A549 (cell line): Measurements from ENCODE around the gene CCL17. TPM values are rescaled to one million over a fixed set of nuclear protein-coding genes. Genes with fewer than 3 reads are reported as not detected.
A peak's percentile ranks its signal among the peaks of the same experiment; 100 is the strongest.

Source experiments
- ATAC-seq, 2 experiments: fragments of 200-7000 bp in 1 of 2; fragments of >200 bp in 1 of 2; cut with Nextera tagmentation in 1 of 2; cut with Tn5 transposase in 1 of 2; 3 replicates each; pipeline versions ENCODE4 v1.8.0 to v1.9.1; 2018 to 2020; ENCODE audit warnings: mild to moderate bottlenecking in 1 of 2, moderate library complexity in 1 of 2
- CTCF ChIA-PET: fragments of 300-600 bp; sonication (Branson Sonifier 250); formaldehyde crosslinking; extraction: SDS; loops from one replicate; lab custom pipeline; 2021; ENCODE audit warnings: antibody characterized with exemption, inconsistent platforms; lab: Yijun Ruan, JAX
- POLR2A ChIA-PET: fragments of 350-600 bp; formaldehyde crosslinking; extraction: SDS; loops from one replicate; lab custom pipeline; 2021; ENCODE audit warnings: antibody characterized with exemption, inconsistent platforms; lab: Yijun Ruan, JAX
- DNase-seq, 2 experiments: peaks; one replicate each; pipeline versions ENCODE4 v3.0.0 to v3.0.0-alpha.2; 2011 to 2016; ENCODE audit warnings: low read depth in 1 of 2, low spot score in 1 of 2
- FAIRE-seq: peaks from 2 replicates; lab custom pipeline; 2011; peaks lifted over from hg19 to GRCh38; lab: Jason Lieb, UNC
- H3K27ac ChIP-seq, 2 experiments: fragments of >200 bp; sonication (Bioruptor Twin); formaldehyde crosslinking; 3 replicates each; pipeline ENCODE4 v1.5.1; 2016 to 2017
- H3K4me1 ChIP-seq: fragments of >200 bp; sonication (Bioruptor Twin); formaldehyde crosslinking; 3 replicates; pipeline ENCODE4 v1.6.1; 2016
- H3K4me2 ChIP-seq: fragments of >200 bp; sonication (Bioruptor Twin); formaldehyde crosslinking; 3 replicates; pipeline ENCODE4 v1.6.1; 2016
- H3K4me3 ChIP-seq: fragments of >200 bp; sonication (Bioruptor Twin); formaldehyde crosslinking; 3 replicates; pipeline ENCODE4 v1.5.1; 2016
- H3K9me3 ChIP-seq: fragments of >200 bp; sonication (Bioruptor Twin); formaldehyde crosslinking; 3 replicates; pipeline ENCODE4 v1.6.1; 2016
- CEBPB ChIP-seq, 2 experiments: fragments of >200 bp in 1 of 2; sonication (Bioruptor Twin) in 1 of 2; formaldehyde crosslinking in 1 of 2; IDR thresholded peaks; 2 replicates each; pipeline ENCODE4 v1.6.1; 2012 to 2016
- CHD4 ChIP-seq: fragments of 200-600 bp; sonication (generic); IDR thresholded peaks from 2 replicates; pipeline ENCODE4 v1.6.1; 2016; ENCODE audit warnings: antibody characterized with exemption, mild to moderate bottlenecking, borderline replicate concordance
- CTCF ChIP-seq: fragments of >200 bp; sonication (Bioruptor Twin); formaldehyde crosslinking; IDR thresholded peaks from 3 replicates; pipeline ENCODE4 v1.5.1; 2016
- EHF ChIP-seq: fragments of 250-450 bp; sonication (Bioruptor Pico); IDR thresholded peaks from 2 replicates; pipeline ENCODE4 v1.5.0; 2020; ENCODE audit warnings: mild to moderate bottlenecking
- EHMT2 ChIP-seq: fragments of 200-600 bp; sonication (generic); IDR thresholded peaks from 2 replicates; pipeline ENCODE4 v1.6.1; 2016; ENCODE audit warnings: antibody characterized with exemption, low read depth, mild to moderate bottlenecking, moderate library complexity
- ELK1 ChIP-seq: fragments of 150-350 bp; IDR thresholded peaks from 2 replicates; pipeline ENCODE4 v1.6.1; 2014; ENCODE audit warnings: low read depth, mild to moderate bottlenecking, low read length
- EP300 ChIP-seq, 2 experiments: fragments of >200 bp; sonication (Bioruptor Twin); formaldehyde crosslinking; IDR thresholded peaks; 2 replicates in 1 of 2; 3 replicates in 1 of 2; pipeline ENCODE4 v1.6.1; 2016 to 2017
- JUNB ChIP-seq: fragments of >200 bp; sonication (Bioruptor Twin); formaldehyde crosslinking; IDR thresholded peaks from 2 replicates; pipeline ENCODE4 v1.6.1; 2016
- KDM1A ChIP-seq: fragments of 200-600 bp; sonication (generic); IDR thresholded peaks from 2 replicates; pipeline ENCODE4 v1.6.1; 2016; ENCODE audit warnings: low read depth, mild to moderate bottlenecking
- KDM5A ChIP-seq: fragments of 200-600 bp; sonication (generic); IDR thresholded peaks from 2 replicates; pipeline ENCODE4 v1.6.1; 2016; ENCODE audit warnings: antibody characterized with exemption, mild to moderate bottlenecking
- MAX ChIP-seq: IDR thresholded peaks from 2 replicates; pipeline ENCODE4 v1.6.1; 2012
- NFE2L2 ChIP-seq: fragments of 150-350 bp; conservative IDR thresholded peaks from 2 replicates; pipeline ENCODE4 v1.6.1; 2014; ENCODE audit warnings: low read length
- PHF8 ChIP-seq: fragments of 200-600 bp; sonication (generic); IDR thresholded peaks from 2 replicates; pipeline ENCODE4 v1.6.1; 2016; ENCODE audit warnings: low read depth, mild to moderate bottlenecking, antibody characterized with exemption, moderate library complexity, borderline replicate concordance
- RAD21 ChIP-seq, 2 experiments: fragments of >200 bp in 1 of 2; sonication (Bioruptor Twin) in 1 of 2; formaldehyde crosslinking in 1 of 2; IDR thresholded peaks in 1 of 2; conservative IDR thresholded peaks in 1 of 2; 2 replicates in 1 of 2; 3 replicates in 1 of 2; pipeline ENCODE4 v1.6.1; 2012 to 2018; ENCODE audit warnings: inconsistent platforms in 1 of 2
- RARB ChIP-seq: fragments of 250-450 bp; sonication (Bioruptor Pico); IDR thresholded peaks from 2 replicates; pipeline ENCODE4 v1.8.0; 2021; ENCODE audit warnings: mild to moderate bottlenecking, moderate library complexity
- RCOR1 ChIP-seq: fragments of 150-350 bp; IDR thresholded peaks from 2 replicates; pipeline ENCODE4 v1.6.1; 2014; ENCODE audit warnings: antibody characterized with exemption, low read length, low read depth
- RFX5 ChIP-seq: fragments of 450-650 bp; IDR thresholded peaks from 2 replicates; pipeline ENCODE4 v1.7.1; 2014; ENCODE audit warnings: antibody characterized with exemption, mild to moderate bottlenecking, moderate library complexity
- TFCP2L1 ChIP-seq: fragments of 250-450 bp; sonication (Bioruptor Pico); IDR thresholded peaks from 2 replicates; pipeline ENCODE4 v1.5.0; 2021; ENCODE audit warnings: mild to moderate bottlenecking
- ZC3H11A ChIP-seq: fragments of 450-650 bp; IDR thresholded peaks from 2 replicates; pipeline ENCODE4 v1.6.1; 2014; ENCODE audit warnings: antibody characterized with exemption, mild to moderate bottlenecking
- WGBS: methylation state at CpG from one replicate; pipeline ENCODE4 v1.1.6; 2017; ENCODE audit errors: missing lambda C conversion rate; 5-methylcytosine and 5-hydroxymethylcytosine counted together
- polyA minus RNA-seq: library from RNA; depleted of rRNA, polyadenylated mRNA; stranded (reverse); fragments of >200 nt; gene quantifications from 2 replicates; pipeline ENCODE4 v1.2.3, GENCODE V29; 2011; rRNA and poly(A)+ RNA removed
- polyA plus RNA-seq, 4 experiments: library from polyadenylated mRNA; depleted of rRNA in 3 of 4; stranded (reverse); fragments of >200 nt; fragmentation: RNase III in 1 of 4; extraction: RNeasy Plus Mini Kit Qiagen cat#74134 plus additional on column Dnase treatment in 1 of 4; gene quantifications; 2 replicates in 3 of 4; 3 replicates in 1 of 4; pipeline ENCODE4 v1.2.3, GENCODE V29; 2011 to 2017
- TF ChIP-seq, protein P1 (sequence below): fragments of >200 bp; sonication (Bioruptor Twin); formaldehyde crosslinking; IDR thresholded peaks from 3 replicates; pipeline ENCODE4 v1.6.1; 2016
- TF ChIP-seq, protein P2 (sequence below): IDR thresholded peaks from 2 replicates; pipeline ENCODE4 v1.6.1; 2012; ENCODE audit warnings: low read depth, borderline replicate concordance

CCL17 gene
- not detected in 2 replicates for polyA plus RNA-seq (2011; rRNA removed)
- polyA plus RNA-seq (2012; cell fraction: cytosol; rRNA removed) = not detected in 2 replicates
- polyA plus RNA-seq (2012; cell fraction: nucleus; rRNA removed) = not detected in 2 replicates
- not detected in 3 replicates for polyA plus RNA-seq (2017; fragmentation: RNase III; extraction: RNeasy Plus Mini Kit Qiagen cat#74134 plus additional on column Dnase treatment)
- polyA minus RNA-seq = not detected in 2 replicates

DNA sequence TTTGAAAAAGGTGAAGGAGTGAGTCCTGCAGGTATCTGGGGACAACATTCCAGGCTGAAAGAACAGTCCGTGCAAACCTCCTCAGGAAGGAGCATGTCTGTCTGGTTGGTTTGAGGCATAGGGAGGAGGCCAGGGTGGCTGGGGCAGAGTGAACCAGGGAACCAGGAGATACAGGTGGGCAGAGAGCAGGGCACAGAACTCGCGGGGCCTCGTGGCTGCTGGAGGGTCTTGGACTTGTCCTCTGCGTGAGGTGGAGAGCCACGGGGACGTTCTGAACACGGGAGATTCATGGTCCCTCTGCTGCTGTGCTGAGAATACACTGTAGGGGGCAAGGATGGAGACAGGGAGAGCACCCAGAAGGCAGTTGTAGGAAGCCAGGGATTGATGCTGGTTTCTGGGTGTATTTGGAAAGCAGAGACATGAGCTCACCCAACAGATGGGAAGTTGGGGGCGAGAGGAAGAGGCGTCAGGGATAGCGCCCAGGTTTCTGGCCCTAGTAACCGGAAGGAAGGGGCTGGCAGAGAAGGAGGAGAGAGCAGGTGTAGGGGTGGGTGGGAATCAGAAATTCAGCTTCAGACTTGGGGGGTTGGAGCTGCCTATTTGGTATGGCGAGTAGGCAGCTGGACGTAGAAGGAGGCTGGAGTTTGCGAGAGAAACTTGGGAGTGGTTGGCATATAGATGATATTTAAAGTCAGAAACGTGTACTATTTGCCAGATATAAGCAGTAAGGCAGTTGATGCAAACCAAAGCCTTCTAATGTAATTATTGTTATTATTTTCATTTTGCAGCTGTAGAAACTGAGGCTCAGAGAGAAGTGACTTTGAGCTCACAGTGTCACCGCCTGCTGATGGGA is at the start of gene CCL17:
Gene CCL17, plus strand, starts transcription at position 803 of the 853 bp plus-strand sequence. CDS start 9,166 bp downstream, outside the sequence.
- Histone ChIP-seq H3K4me1 (no peaks in the 10 kb centered on the region), H3K27ac (no peak within 1 kb of the TSS), H3K4me2 (no peak within 1 kb of the TSS), H3K9me3 (no peaks in the 10 kb centered on the region), H3K4me3 (no peak within 1 kb of the TSS)
- DNase-seq (no peak), ATAC-seq (peak; percentile 47 to 53; a peak in 3 of 6 replicates), FAIRE-seq (no peak)
- no peak for TF ChIP-seq TFCP2L1 (CRISPR knock-in tag)
- TF ChIP-seq CHD4 = no peak
- no peak for TF ChIP-seq EHF (CRISPR knock-in tag)
- TF ChIP-seq EP300 (IDR thresholded peaks at IDR 0.05) = no peak
- no peak for TF ChIP-seq RARB
- no peak for TF ChIP-seq CTCF
- no peak for TF ChIP-seq EHMT2
- no peak for TF ChIP-seq NFE2L2
- TF ChIP-seq RFX5 = no peak
- TF ChIP-seq ELK1 = no peak
- TF ChIP-seq RCOR1 = no peak
- TF ChIP-seq KDM5A = no peak
- no peak for TF ChIP-seq RAD21 (conservative IDR thresholded peaks at IDR 0.05 in 1 of 2, IDR thresholded peaks at IDR 0.05 in 1 of 2)
- no peak for TF ChIP-seq ZC3H11A
- POLR2A ChIA-PET = no interaction called here
- 66% methylated on average over 17 of the region's 17 CpGs for WGBS
- CTCF ChIA-PET = interaction anchor here (1.8 to 3.8 kb wide), 4 partner anchors 9 to 104 kb away, joined by 8 to 47 read pairs (median 10); no protein-coding TSS in a partner anchor

- ChIA-PET POLR2A (no interaction called here), CTCF (interaction anchor here (1.2 to 2.4 kb wide), 3 partner anchors 23 to 61 kb away, joined by 3 to 6 read pairs (median 4); no protein-coding TSS in a partner anchor)
- TF ChIP-seq CEBPB (IDR thresholded peaks at IDR 0.05) = no peak
- TF ChIP-seq, protein P1, sequence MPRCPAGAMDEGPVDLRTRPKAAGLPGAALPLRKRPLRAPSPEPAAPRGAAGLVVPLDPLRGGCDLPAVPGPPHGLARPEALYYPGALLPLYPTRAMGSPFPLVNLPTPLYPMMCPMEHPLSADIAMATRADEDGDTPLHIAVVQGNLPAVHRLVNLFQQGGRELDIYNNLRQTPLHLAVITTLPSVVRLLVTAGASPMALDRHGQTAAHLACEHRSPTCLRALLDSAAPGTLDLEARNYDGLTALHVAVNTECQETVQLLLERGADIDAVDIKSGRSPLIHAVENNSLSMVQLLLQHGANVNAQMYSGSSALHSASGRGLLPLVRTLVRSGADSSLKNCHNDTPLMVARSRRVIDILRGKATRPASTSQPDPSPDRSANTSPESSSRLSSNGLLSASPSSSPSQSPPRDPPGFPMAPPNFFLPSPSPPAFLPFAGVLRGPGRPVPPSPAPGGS = no peak
- no peak for TF ChIP-seq PHF8
- TF ChIP-seq, protein P2, sequence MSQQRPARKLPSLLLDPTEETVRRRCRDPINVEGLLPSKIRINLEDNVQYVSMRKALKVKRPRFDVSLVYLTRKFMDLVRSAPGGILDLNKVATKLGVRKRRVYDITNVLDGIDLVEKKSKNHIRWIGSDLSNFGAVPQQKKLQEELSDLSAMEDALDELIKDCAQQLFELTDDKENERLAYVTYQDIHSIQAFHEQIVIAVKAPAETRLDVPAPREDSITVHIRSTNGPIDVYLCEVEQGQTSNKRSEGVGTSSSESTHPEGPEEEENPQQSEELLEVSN = no peak
- no peak for TF ChIP-seq MAX
- no peak for TF ChIP-seq TFCP2L1 (CRISPR knock-in tag)
- no peak for TF ChIP-seq KDM5A
- TF ChIP-seq KDM1A = no peak
- no peak for TF ChIP-seq JUNB
- Histone ChIP-seq H3K27ac (no peak overlapping the region), H3K4me1 (no peaks in the 10 kb centered on the region), H3K9me3 (no peaks in the 10 kb centered on the region), H3K4me2 (no peak overlapping the region), H3K4me3 (no peak overlapping the region)
- ATAC-seq (no peak), DNase-seq (no peak), FAIRE-seq (no peak)
- WGBS = 71% methylated on average over 5 of the region's 5 CpGs
These were observed 48.6 kb upstream of the CCL17 start for GRCh38 chr16:57355898-57356414.
